ENCODE data around the gene GRB2.

Gene GRB2

GRCh38 chr17:75380315-75380714 is 25.2 kb downstream of the GRB2 start:
- TF ChIP-seq CEBPB (IDR thresholded peaks at IDR 0.05) (no peak), USF1 (IDR thresholded peaks at IDR 0.05) (no peak), FOXM1 (IDR thresholded peaks at IDR 0.05; ENCODE audit: borderline replicate concordance, low read depth) (no peak), RAD21 (IDR thresholded peaks at IDR 0.05; ENCODE audit: low read depth) (no peak), TCF12 (IDR thresholded peaks at IDR 0.05; ENCODE audit: low read depth) (no peak), REST (IDR thresholded peaks at IDR 0.05; ENCODE audit: low read depth) (no peak), CREB1 (IDR thresholded peaks at IDR 0.05; ENCODE audit: low read depth) (no peak), EP300 (IDR thresholded peaks at IDR 0.05; ENCODE audit: borderline replicate concordance) (no peak), MAX (IDR thresholded peaks at IDR 0.05) (no peak), NFIC (IDR thresholded peaks at IDR 0.05) (no peak), TEAD4 (IDR thresholded peaks at IDR 0.05) (no peak), ZBTB7A (IDR thresholded peaks at IDR 0.05; ENCODE audit: low read depth) (no peak), TAF1 (IDR thresholded peaks at IDR 0.05; ENCODE audit: low read depth) (no peak), EGR1 (IDR thresholded peaks at IDR 0.05) (no peak), YY1 (IDR thresholded peaks at IDR 0.05; ENCODE audit: low read depth) (no peak)

GRCh38 chr17:75373280-75373679 is 32.2 kb downstream of the GRB2 start:
- TF ChIP-seq YY1 (IDR thresholded peaks at IDR 0.05; ENCODE audit: low read depth) = no peak
- TF ChIP-seq NFIC (IDR thresholded peaks at IDR 0.05) = no peak
- no peak for TF ChIP-seq CREB1 (IDR thresholded peaks at IDR 0.05; ENCODE audit: low read depth)
- TF ChIP-seq TAF1 (IDR thresholded peaks at IDR 0.05; ENCODE audit: low read depth) = no peak
- TF ChIP-seq RAD21 (IDR thresholded peaks at IDR 0.05; ENCODE audit: low read depth) = no peak

GRCh38 chr17:75371981-75372380 is 33.5 kb downstream of the GRB2 start:
- no peak for TF ChIP-seq RAD21 (IDR thresholded peaks at IDR 0.05; ENCODE audit: low read depth)
- TF ChIP-seq MAX (IDR thresholded peaks at IDR 0.05) = no peak
- no peak for TF ChIP-seq YY1 (IDR thresholded peaks at IDR 0.05; ENCODE audit: low read depth)
- no peak for TF ChIP-seq CEBPB (IDR thresholded peaks at IDR 0.05)
- no peak for TF ChIP-seq EGR1 (IDR thresholded peaks at IDR 0.05)
- TF ChIP-seq TCF12 (IDR thresholded peaks at IDR 0.05; ENCODE audit: low read depth) = no peak
- no peak for TF ChIP-seq NFIC (IDR thresholded peaks at IDR 0.05)
- TF ChIP-seq TEAD4 (IDR thresholded peaks at IDR 0.05) = no peak
- no peak for TF ChIP-seq EP300 (IDR thresholded peaks at IDR 0.05; ENCODE audit: borderline replicate concordance)
- no peak for TF ChIP-seq REST (IDR thresholded peaks at IDR 0.05; ENCODE audit: low read depth)
- no peak for TF ChIP-seq TAF1 (IDR thresholded peaks at IDR 0.05; ENCODE audit: low read depth)
- no peak for TF ChIP-seq FOXM1 (IDR thresholded peaks at IDR 0.05; ENCODE audit: borderline replicate concordance, low read depth)
- TF ChIP-seq ZBTB7A (IDR thresholded peaks at IDR 0.05; ENCODE audit: low read depth) = no peak
- TF ChIP-seq USF1 (IDR thresholded peaks at IDR 0.05) = no peak
- TF ChIP-seq CREB1 (IDR thresholded peaks at IDR 0.05; ENCODE audit: low read depth) = no peak

GRCh38 chr17:75371339-75371738 is 34.1 kb downstream of the GRB2 start:
- TF ChIP-seq EP300 (IDR thresholded peaks at IDR 0.05; ENCODE audit: borderline replicate concordance) (no peak), RAD21 (IDR thresholded peaks at IDR 0.05; ENCODE audit: low read depth) (no peak), NFIC (IDR thresholded peaks at IDR 0.05) (no peak), TAF1 (IDR thresholded peaks at IDR 0.05; ENCODE audit: low read depth) (no peak), TCF12 (IDR thresholded peaks at IDR 0.05; ENCODE audit: low read depth) (no peak)

GRCh38 chr17:75370286-75370915 is 35.1 kb downstream of the GRB2 start:
- TF ChIP-seq TCF12 (IDR thresholded peaks at IDR 0.05; ENCODE audit: low read depth) (no peak), CEBPB (IDR thresholded peaks at IDR 0.05) (no peak), REST (IDR thresholded peaks at IDR 0.05; ENCODE audit: low read depth) (no peak), USF1 (IDR thresholded peaks at IDR 0.05) (no peak), ZBTB7A (IDR thresholded peaks at IDR 0.05; ENCODE audit: low read depth) (no peak), TAF1 (IDR thresholded peaks at IDR 0.05; ENCODE audit: low read depth) (no peak), MAX (IDR thresholded peaks at IDR 0.05) (no peak), RAD21 (IDR thresholded peaks at IDR 0.05; ENCODE audit: low read depth) (no peak), TEAD4 (IDR thresholded peaks at IDR 0.05) (no peak), EGR1 (IDR thresholded peaks at IDR 0.05) (no peak), CREB1 (IDR thresholded peaks at IDR 0.05; ENCODE audit: low read depth) (no peak), EP300 (IDR thresholded peaks at IDR 0.05; ENCODE audit: borderline replicate concordance) (no peak), FOXM1 (IDR thresholded peaks at IDR 0.05; ENCODE audit: borderline replicate concordance, low read depth) (no peak), NFIC (IDR thresholded peaks at IDR 0.05) (no peak), YY1 (IDR thresholded peaks at IDR 0.05; ENCODE audit: low read depth) (no peak)
